Suprapubic skin (tissue), 4 donors: ENCODE measurements around the gene KCNIP4. TPM values are rescaled to one million over a fixed set of nuclear protein-coding genes. Genes with fewer than 3 reads are reported as not detected.

Experiments used
- DNase-seq, 2 donors: peaks; one replicate each; pipeline ENCODE4 v3.0.0-alpha.2; 2019; ENCODE audit warnings: low spot score in 2 of 2
- H3K27ac ChIP-seq: fragments of 200-600 bp; sonication (generic); one replicate; pipeline ENCODE4 v1.5.1; 2019
- H3K27me3 ChIP-seq: fragments of 200-600 bp; sonication (generic); one replicate; pipeline ENCODE4 v1.5.1; 2019
- H3K36me3 ChIP-seq: fragments of 200-600 bp; sonication (generic); one replicate; pipeline ENCODE4 v1.5.1; 2019
- H3K4me1 ChIP-seq: fragments of 200-600 bp; sonication (generic); one replicate; pipeline ENCODE4 v1.5.1; 2019
- H3K4me3 ChIP-seq: fragments of 200-600 bp; sonication (generic); one replicate; pipeline ENCODE4 v1.5.1; 2019; ENCODE audit warnings: mild to moderate bottlenecking
- H3K9me3 ChIP-seq: fragments of 200-600 bp; sonication (generic); one replicate; pipeline ENCODE4 v1.5.1; 2019
- CTCF ChIP-seq, 2 donors: fragments of 200-600 bp in 1 of 2; fragments of 450-650 bp in 1 of 2; sonication (generic) in 1 of 2; IDR thresholded peaks; one replicate each; pipeline ENCODE4 v1.5.1; 2016 to 2019; ENCODE audit warnings: antibody characterized with exemption in 2 of 2, mild to moderate bottlenecking in 1 of 2, moderate library complexity in 1 of 2
- EP300 ChIP-seq: sonication (generic); formaldehyde crosslinking; IDR thresholded peaks from one replicate; pipeline ENCODE4 v1.6.1; 2017; ENCODE audit warnings: antibody characterized with exemption
- POLR2A ChIP-seq, 2 donors: fragments of 450-650 bp; IDR thresholded peaks; one replicate each; pipeline ENCODE4 v1.6.1; 2017; ENCODE audit warnings: antibody characterized with exemption in 2 of 2, mild to moderate bottlenecking in 2 of 2, moderate library complexity in 2 of 2
- POLR2AphosphoS5 ChIP-seq, 3 donors: sonication (generic); formaldehyde crosslinking; IDR thresholded peaks; one replicate each; pipeline ENCODE4 v1.6.1; 2017; ENCODE audit warnings: antibody characterized with exemption in 3 of 3
- WGBS: methylation state at CpG from one replicate; pipeline ENCODE4 v1.1.5; 2018; 5-methylcytosine and 5-hydroxymethylcytosine counted together
- total RNA-seq, 4 donors: library from RNA; depleted of rRNA; stranded (reverse); fragments of >200 nt; gene quantifications; one replicate each; pipeline ENCODE4 v1.1.0, GENCODE V29; 2016

Gene KCNIP4
- total RNA-seq, 4 donors from 2014 or later = not detected

DNA sequence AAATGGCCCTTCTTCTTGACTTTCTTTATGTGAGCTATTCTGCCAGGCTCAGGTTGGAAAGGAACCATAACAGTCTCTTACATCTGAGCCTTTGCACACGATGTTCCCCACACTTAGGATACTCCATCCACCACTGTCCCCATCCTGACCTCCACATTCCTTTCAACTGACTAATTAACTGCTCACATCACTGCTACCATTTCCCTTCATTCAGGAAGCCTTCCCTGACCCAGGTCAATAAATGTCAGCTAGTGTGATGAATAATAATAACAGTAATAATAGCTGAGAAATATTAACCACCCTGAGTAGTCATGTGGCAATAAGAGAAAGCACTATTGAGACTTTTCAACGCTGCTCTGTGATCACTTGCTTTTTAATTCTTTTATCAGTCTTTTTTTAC, 291.7 kb downstream of the KCNIP4 start:
- H3K27me3 ChIP-seq = no peaks in the 10 kb centered on the region
- H3K4me1 ChIP-seq = no peaks in the 10 kb centered on the region
- no peaks in the 10 kb centered on the region for H3K9me3 ChIP-seq
- H3K36me3 ChIP-seq = no peaks in the 10 kb centered on the region
- DNase-seq = no peak
- 43% methylated on average over 2 of the region's 2 CpGs for WGBS
- H3K4me3 ChIP-seq = no peak overlapping the region
- no peak for TF ChIP-seq EP300
- H3K27ac ChIP-seq = no peak overlapping the region

GRCh38 chr4:21655031-21655430, 293.5 kb downstream of the KCNIP4 start:
- Histone ChIP-seq H3K4me3 (no peak overlapping the region), H3K27ac (no peak overlapping the region), H3K27me3 (no peaks in the 10 kb centered on the region), H3K9me3 (no peaks in the 10 kb centered on the region), H3K36me3 (no peaks in the 10 kb centered on the region), H3K4me1 (no peaks in the 10 kb centered on the region)
- TF ChIP-seq EP300 (no peak), CTCF (IDR thresholded peaks at IDR 0.05) (no peak), POLR2AphosphoS5 (IDR thresholded peaks at IDR 0.05) (no peak), POLR2A (IDR thresholded peaks at IDR 0.05) (no peak)
- WGBS = 50% methylated on average over 4 of the region's 4 CpGs
- no peak for DNase-seq

- no peaks in the 10 kb centered on the region for H3K27me3 ChIP-seq
- H3K27ac ChIP-seq = no peak overlapping the region
- no peak for TF ChIP-seq CTCF (IDR thresholded peaks at IDR 0.05)
- TF ChIP-seq POLR2A (IDR thresholded peaks at IDR 0.05) = no peak
- TF ChIP-seq EP300 = no peak
- TF ChIP-seq POLR2AphosphoS5 (IDR thresholded peaks at IDR 0.05) = no peak
- H3K4me1 ChIP-seq = no peaks in the 10 kb centered on the region
- no peak overlapping the region for H3K4me3 ChIP-seq
- H3K9me3 ChIP-seq = no peaks in the 10 kb centered on the region
- WGBS = 67% methylated on average over 3 of the region's 3 CpGs
- no peaks in the 10 kb centered on the region for H3K36me3 ChIP-seq
- DNase-seq = no peak
These were observed 295.9 kb downstream of the KCNIP4 start for GRCh38 chr4:21652508-21653231.

DNA sequence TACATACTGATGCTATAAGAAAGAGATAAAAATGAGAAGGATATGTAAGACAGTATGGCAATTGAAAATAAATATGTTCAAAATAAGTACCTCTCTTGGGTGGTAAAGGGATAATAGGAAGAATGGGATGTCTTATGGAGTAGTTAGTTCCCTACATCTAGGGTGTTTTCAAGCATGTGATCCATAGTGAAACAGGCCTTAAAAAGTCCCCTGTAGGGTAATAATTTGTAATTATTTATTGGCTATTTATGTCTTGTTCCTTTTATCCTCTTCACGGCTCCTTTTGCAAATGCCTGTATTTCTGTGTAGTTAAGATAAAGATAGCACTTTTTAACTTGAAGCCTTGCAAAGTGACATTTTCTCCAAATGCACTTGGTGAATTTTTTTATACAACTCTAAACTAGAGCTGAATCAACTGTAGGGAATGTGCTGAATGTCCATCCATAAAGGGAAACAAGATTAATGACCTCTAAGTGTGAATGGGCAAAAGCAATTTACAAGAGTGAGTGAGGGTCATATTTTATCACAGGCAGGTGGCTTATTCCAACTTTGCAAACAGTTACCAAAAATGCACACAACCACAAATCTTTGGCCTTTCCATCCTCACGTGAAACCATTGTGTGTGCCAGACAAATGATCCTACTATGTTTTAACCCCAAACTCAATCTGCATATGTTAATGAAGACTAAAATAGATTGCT, 299.0 kb downstream of the KCNIP4 start:
- WGBS = 54% methylated on average over 2 of the region's 2 CpGs
- DNase-seq = no peak
- Histone ChIP-seq H3K4me3 (no peak overlapping the region), H3K9me3 (no peaks in the 10 kb centered on the region), H3K27ac (no peak overlapping the region), H3K4me1 (no peaks in the 10 kb centered on the region), H3K27me3 (no peaks in the 10 kb centered on the region), H3K36me3 (no peaks in the 10 kb centered on the region)
- TF ChIP-seq CTCF (IDR thresholded peaks at IDR 0.05) (no peak), EP300 (no peak), POLR2A (IDR thresholded peaks at IDR 0.05) (no peak), POLR2AphosphoS5 (IDR thresholded peaks at IDR 0.05) (no peak)

DNA sequence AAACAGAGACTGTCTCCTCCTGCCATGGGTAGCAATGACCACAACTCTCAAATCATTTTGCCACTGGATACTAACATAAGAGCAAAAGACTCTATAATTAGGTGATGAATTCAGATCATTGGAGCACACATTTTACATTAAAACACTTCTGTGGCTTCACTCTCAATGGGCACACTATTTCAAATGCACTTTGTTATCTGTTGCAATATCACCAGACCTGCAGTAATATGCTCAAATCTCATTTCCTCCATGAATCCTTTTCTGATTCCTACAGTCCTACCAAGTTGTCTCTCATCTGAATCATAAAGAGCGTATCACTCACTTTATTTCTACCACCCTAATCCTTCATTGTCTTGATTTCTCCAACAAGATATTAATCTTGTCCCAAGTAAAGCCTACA, 302.8 kb downstream of the KCNIP4 start:
- WGBS = 88% methylated on average over 1 of the region's 1 CpG
- no peak overlapping the region for H3K27ac ChIP-seq
- H3K9me3 ChIP-seq = no peaks in the 10 kb centered on the region
- TF ChIP-seq POLR2A (IDR thresholded peaks at IDR 0.05) (no peak), CTCF (IDR thresholded peaks at IDR 0.05) (no peak), POLR2AphosphoS5 (IDR thresholded peaks at IDR 0.05) (no peak), EP300 (no peak)
- no peak for DNase-seq
- H3K4me3 ChIP-seq = no peak overlapping the region
- H3K27me3 ChIP-seq = no peaks in the 10 kb centered on the region
- no peaks in the 10 kb centered on the region for H3K4me1 ChIP-seq
- no peaks in the 10 kb centered on the region for H3K36me3 ChIP-seq
